Activated CD8-positive, alpha-beta T cell treated with anti-CD3 and anti-CD28 coated beads for 36 hours (primary cell): ENCODE measurements around the gene DOK3. TPM values are rescaled to one million over a fixed set of nuclear protein-coding genes. Genes with fewer than 3 reads are reported as not detected.

Source experiments
- ATAC-seq: fragments of 200-7000 bp; cut with Tn5 transposase; one replicate; pipeline ENCODE4 v1.10.0; 2021; ENCODE audit warnings: mild to moderate bottlenecking, moderate library complexity
- CTCF ChIA-PET: fragments of 350-600 bp; sonication (Branson Sonifier 250); formaldehyde crosslinking; loops from one replicate; lab custom pipeline; 2021; ENCODE audit warnings: antibody characterized with exemption; lab: Charles Lee
- POLR2A ChIA-PET: fragments of 350-600 bp; sonication (Branson Sonifier 250); formaldehyde crosslinking; loops from one replicate; lab custom pipeline; 2021; ENCODE audit warnings: antibody characterized with exemption; lab: Charles Lee
- DNase-seq: peaks from one replicate; pipeline ENCODE4 v3.0.0-alpha.2; 2020
- H3K27ac Mint-ChIP-seq: one replicate; pipeline ENCODE4 v1.8.0; 2021; ENCODE audit warnings: mild to moderate bottlenecking, mixed read lengths
- H3K27me3 Mint-ChIP-seq: one replicate; pipeline ENCODE4 v1.8.0; 2021; ENCODE audit warnings: mixed read lengths
- H3K36me3 Mint-ChIP-seq: one replicate; pipeline ENCODE4 v1.8.0; 2021; ENCODE audit warnings: low read depth, mixed read lengths
- H3K4me1 Mint-ChIP-seq: one replicate; pipeline ENCODE4 v1.8.0; 2021; ENCODE audit warnings: low read depth, mixed read lengths
- H3K4me3 Mint-ChIP-seq: one replicate; pipeline ENCODE4 v1.8.0; 2021; ENCODE audit warnings: mild to moderate bottlenecking, moderate library complexity, mixed read lengths
- H3K9me3 Mint-ChIP-seq: one replicate; pipeline ENCODE4 v1.8.0; 2021; ENCODE audit warnings: mixed read lengths
- CTCF ChIP-seq: fragments of 200-600 bp; IDR thresholded peaks from one replicate; pipeline ENCODE4 v1.8.0; 2022; ENCODE audit warnings: antibody characterized with exemption, mild to moderate bottlenecking
- intact Hi-C: fragments of 100-400 bp; cut with micrococcal nuclease; formaldehyde crosslinking; loops from one replicate; pipeline ENCODE4 v1.10.0; 2022
- total RNA-seq, 2 experiments: library from RNA; stranded (reverse); gene quantifications; one replicate each; pipeline ENCODE4 v1.2.3, GENCODE V29; 2021

Gene DOK3
- total RNA-seq, 2 experiments from 2014 or later: 7.4 to 8.0 TPM

GRCh38 chr5:177530638-177531037, 21.0 kb upstream of the DOK3 start:
- ChIA-PET CTCF (interaction anchor here (0.6 to 1.1 kb wide), 2 partner anchors 16 to 413 kb away, joined by 3 to 4 read pairs; no protein-coding TSS in a partner anchor), POLR2A (interaction anchor here (0.9 kb wide), 1 partner anchor 11 kb away, joined by 3 read pairs; no protein-coding TSS in a partner anchor)
- H3K27ac Mint-ChIP-seq: no peak overlapping the region
- H3K36me3 Mint-ChIP-seq: peaks cover 11% of the 10 kb centered on the region
- ATAC-seq (no peak), DNase-seq (no peak)
- no peaks in the 10 kb centered on the region for H3K9me3 Mint-ChIP-seq
- no peaks in the 10 kb centered on the region for H3K27me3 Mint-ChIP-seq
- intact Hi-C loops: no loop called here
- no peak overlapping the region for H3K4me3 Mint-ChIP-seq
- no peak for TF ChIP-seq CTCF
- H3K4me1 Mint-ChIP-seq: no peaks in the 10 kb centered on the region

- TF ChIP-seq CTCF: no peak
- CTCF ChIA-PET: interaction anchor here (1.1 kb wide), 1 partner anchor 17 kb away, joined by 3 read pairs; no protein-coding TSS in a partner anchor
- Mint-ChIP-seq H3K4me1 (no peaks in the 10 kb centered on the region), H3K36me3 (peaks cover 13% of the 10 kb centered on the region), H3K27me3 (no peaks in the 10 kb centered on the region), H3K9me3 (no peaks in the 10 kb centered on the region), H3K4me3 (no peak overlapping the region), H3K27ac (peak overlapping the region; percentile 17)
- intact Hi-C loops: no loop called here
- POLR2A ChIA-PET: interaction anchor here (1.2 kb wide), 1 partner anchor 14 kb away, joined by 3 read pairs; no protein-coding TSS in a partner anchor
- ATAC-seq: no peak
- no peak for DNase-seq
Observed at GRCh38 chr5:177529247-177530203, 19.9 kb upstream of the DOK3 start.

DNA sequence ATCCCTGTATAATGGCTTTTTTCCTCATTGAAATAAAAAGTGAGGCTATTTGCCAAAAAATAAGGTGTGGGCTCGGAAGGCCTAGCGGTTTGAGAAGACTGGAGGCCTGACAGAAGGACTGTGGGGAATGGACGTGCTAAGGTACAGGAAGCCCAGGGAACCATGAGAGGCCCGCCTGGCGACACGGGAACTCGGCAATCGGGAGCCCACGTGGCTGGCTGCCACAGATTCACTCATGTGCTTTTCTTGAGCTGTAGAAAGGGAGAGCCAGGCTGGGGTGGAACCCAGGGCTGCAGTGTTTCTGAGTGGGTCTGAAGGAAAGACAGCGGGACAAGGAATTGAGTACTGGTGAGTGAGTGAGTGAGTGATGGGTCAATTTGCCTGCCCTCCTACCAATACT, 19.0 kb upstream of the DOK3 start:
- H3K4me1 Mint-ChIP-seq: no peaks in the 10 kb centered on the region
- H3K9me3 Mint-ChIP-seq: no peaks in the 10 kb centered on the region
- H3K27ac Mint-ChIP-seq: no peak overlapping the region
- ChIA-PET CTCF (no interaction called here), POLR2A (interaction anchor here (1.2 kb wide), 1 partner anchor 13 kb away, joined by 3 read pairs; no protein-coding TSS in a partner anchor)
- H3K36me3 Mint-ChIP-seq: peaks cover 9% of the 10 kb centered on the region
- no peaks in the 10 kb centered on the region for H3K27me3 Mint-ChIP-seq
- no peak for TF ChIP-seq CTCF
- intact Hi-C loops: no loop called here
- DNase-seq (no peak), ATAC-seq (no peak)
- no peak overlapping the region for H3K4me3 Mint-ChIP-seq

GRCh38 chr5:177527595-177527994, 18.0 kb upstream of the DOK3 start:
- no peak for TF ChIP-seq CTCF
- DNase-seq (no peak), ATAC-seq (no peak)
- POLR2A ChIA-PET: no interaction called here
- Mint-ChIP-seq H3K27me3 (no peaks in the 10 kb centered on the region), H3K4me1 (no peaks in the 10 kb centered on the region), H3K36me3 (peaks cover 9% of the 10 kb centered on the region), H3K9me3 (no peaks in the 10 kb centered on the region), H3K4me3 (no peak overlapping the region), H3K27ac (no peak overlapping the region)
- CTCF ChIA-PET: no interaction called here
- intact Hi-C loops: no loop called here

DNA sequence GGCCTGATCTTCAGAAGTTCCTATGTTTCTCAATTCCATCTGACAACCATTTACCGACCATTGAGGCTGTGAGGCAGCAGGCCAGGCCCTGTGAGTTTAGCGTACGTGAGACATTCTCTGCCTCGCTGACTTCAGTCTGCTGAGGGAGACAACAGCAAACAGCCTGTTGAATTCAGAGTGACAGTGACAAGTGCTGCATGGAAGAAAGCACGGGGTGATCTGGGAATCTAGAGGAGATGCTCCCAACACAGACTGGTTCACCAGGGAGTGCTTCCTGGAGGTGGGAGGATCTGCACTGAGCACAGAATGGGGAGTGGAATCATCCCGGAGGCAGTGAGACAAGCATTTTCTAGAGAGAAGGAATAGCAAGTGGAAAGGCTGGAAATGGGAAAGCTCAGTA, 17.2 kb upstream of the DOK3 start:
- no peaks in the 10 kb centered on the region for H3K27me3 Mint-ChIP-seq
- H3K36me3 Mint-ChIP-seq: peaks cover 5% of the 10 kb centered on the region
- ATAC-seq (no peak), DNase-seq (no peak)
- intact Hi-C loops: no loop called here
- H3K9me3 Mint-ChIP-seq: no peaks in the 10 kb centered on the region
- POLR2A ChIA-PET: no interaction called here
- CTCF ChIA-PET: no interaction called here
- TF ChIP-seq CTCF: no peak
- no peak overlapping the region for H3K27ac Mint-ChIP-seq
- no peak overlapping the region for H3K4me3 Mint-ChIP-seq
- peaks cover under 1% of the 10 kb centered on the region for H3K4me1 Mint-ChIP-seq
